NT2/D1 (cell line): ENCODE data around the gene RNF220.

Experiments used
- DNase-seq: peaks from one replicate; pipeline ENCODE4 v3.0.0-alpha.2; 2011; ENCODE audit warnings: low read depth, low spot score
- H3K27me3 ChIP-seq: 2 replicates; pipeline ENCODE4 v1.6.0; 2011; ENCODE audit warnings: mild to moderate bottlenecking; ENCODE audit not compliant: insufficient read length, insufficient read depth
- H3K36me3 ChIP-seq: 2 replicates; pipeline ENCODE4 v1.6.1; 2011; ENCODE audit warnings: mild to moderate bottlenecking, low read length, mixed read lengths; ENCODE audit not compliant: insufficient read depth, insufficient read length
- H3K4me1 ChIP-seq: 2 replicates; pipeline ENCODE4 v1.5.1; 2011; ENCODE audit not compliant: insufficient read depth, insufficient read length
- H3K4me3 ChIP-seq: 2 replicates; pipeline ENCODE4 v1.5.1; 2011; ENCODE audit warnings: low read depth; ENCODE audit not compliant: insufficient read length
- H3K9ac ChIP-seq: 2 replicates; pipeline ENCODE4 v1.6.0; 2011; ENCODE audit warnings: low read depth; ENCODE audit not compliant: insufficient read length
- H3K9me3 ChIP-seq: 2 replicates; pipeline ENCODE4 v1.5.1; 2011; ENCODE audit warnings: mild to moderate bottlenecking, low read length; ENCODE audit not compliant: insufficient read depth
- SUZ12 ChIP-seq: IDR thresholded peaks from 2 replicates; pipeline ENCODE4 v1.6.1; 2011; ENCODE audit not compliant: insufficient read length, insufficient read depth; ENCODE audit errors: extremely low read depth
- YY1 ChIP-seq: IDR thresholded peaks from 2 replicates; pipeline ENCODE4 v1.6.1; 2011; ENCODE audit not compliant: insufficient read length, insufficient read depth
- ZNF274 ChIP-seq: IDR thresholded peaks from 2 replicates; pipeline ENCODE4 v1.6.1; 2011; ENCODE audit warnings: mild to moderate bottlenecking, low read depth, low read length

Gene RNF220

DNA sequence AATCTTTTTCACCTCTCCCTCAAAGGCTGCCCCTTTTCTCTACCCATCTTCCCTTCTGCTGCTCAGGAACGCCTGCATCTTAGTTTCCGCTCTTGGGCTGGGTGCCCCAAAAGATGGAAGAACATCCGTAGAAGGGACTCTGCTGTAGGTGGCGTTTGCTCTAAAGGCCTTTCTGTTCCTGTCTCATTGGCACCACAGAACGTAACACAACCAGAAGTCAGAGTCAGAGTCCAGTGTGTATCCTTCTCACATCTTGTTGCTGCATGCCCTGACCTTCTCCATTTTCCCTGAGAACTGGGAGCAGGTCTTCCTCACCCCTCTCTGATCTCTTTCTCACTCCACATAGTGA is 103.3 kb downstream of the RNF220 start:
- H3K36me3 ChIP-seq, result no peaks in the 10 kb centered on the region
- H3K9ac ChIP-seq, result no peak overlapping the region
- peaks cover 41% of the 10 kb centered on the region for H3K4me1 ChIP-seq
- TF ChIP-seq ZNF274, result no peak
- no peak for TF ChIP-seq SUZ12
- no peak for TF ChIP-seq YY1
- no peak overlapping the region for H3K4me3 ChIP-seq
- H3K27me3 ChIP-seq, result peaks cover 62% of the 10 kb centered on the region
- no peak for DNase-seq
- no peaks in the 10 kb centered on the region for H3K9me3 ChIP-seq

DNA sequence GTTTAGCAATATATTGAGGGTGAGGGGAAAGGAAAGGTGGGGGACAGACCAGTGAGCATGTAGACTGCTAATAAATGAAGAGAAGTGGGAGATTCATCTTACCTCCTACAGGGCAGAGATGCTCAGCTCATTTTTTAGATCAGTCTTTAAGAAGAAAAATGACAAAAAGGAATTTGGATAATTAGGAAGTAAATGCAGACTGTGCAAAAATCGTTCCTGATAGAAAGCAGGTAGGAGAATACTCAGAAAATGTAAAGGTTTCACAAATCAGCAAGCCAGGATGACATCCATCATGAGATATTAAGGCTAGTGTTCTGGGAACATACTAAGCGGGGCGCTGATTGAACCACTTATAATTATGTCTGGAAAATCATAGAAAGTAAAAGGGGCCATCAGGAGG is 106.3 kb downstream of the RNF220 start:
- H3K9ac ChIP-seq, result no peak overlapping the region
- no peaks in the 10 kb centered on the region for H3K9me3 ChIP-seq
- H3K27me3 ChIP-seq, result peaks cover 55% of the 10 kb centered on the region
- H3K36me3 ChIP-seq, result no peaks in the 10 kb centered on the region
- no peak overlapping the region for H3K4me3 ChIP-seq
- TF ChIP-seq YY1 (no peak), ZNF274 (no peak), SUZ12 (no peak)
- peaks cover 30% of the 10 kb centered on the region for H3K4me1 ChIP-seq
- DNase-seq, result no peak

DNA sequence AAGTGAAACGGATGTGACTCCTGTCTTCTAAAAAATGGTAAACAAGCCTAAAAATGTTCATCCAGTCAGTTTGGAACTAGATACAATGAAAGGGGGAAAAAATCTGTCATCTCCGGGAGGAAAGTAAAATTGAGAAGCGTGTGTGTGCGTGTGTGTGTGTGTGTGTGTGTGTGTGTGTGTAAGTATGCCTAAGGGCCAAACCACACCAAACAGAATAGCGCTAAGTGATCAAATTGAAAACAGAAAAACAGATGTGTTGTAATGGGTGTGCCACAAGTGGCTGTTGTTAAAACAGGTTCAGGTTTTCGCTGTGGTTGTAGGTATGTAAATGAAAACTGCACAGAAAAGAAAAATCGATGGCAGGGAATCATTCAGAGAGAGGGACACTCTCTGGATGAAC is 106.7 kb downstream of the RNF220 start:
- Histone ChIP-seq H3K9ac (no peak overlapping the region), H3K27me3 (peaks cover 55% of the 10 kb centered on the region), H3K4me1 (peaks cover 26% of the 10 kb centered on the region), H3K36me3 (no peaks in the 10 kb centered on the region), H3K4me3 (no peak overlapping the region), H3K9me3 (no peaks in the 10 kb centered on the region)
- DNase-seq, result no peak
- TF ChIP-seq YY1 (no peak), ZNF274 (no peak), SUZ12 (no peak)

DNA sequence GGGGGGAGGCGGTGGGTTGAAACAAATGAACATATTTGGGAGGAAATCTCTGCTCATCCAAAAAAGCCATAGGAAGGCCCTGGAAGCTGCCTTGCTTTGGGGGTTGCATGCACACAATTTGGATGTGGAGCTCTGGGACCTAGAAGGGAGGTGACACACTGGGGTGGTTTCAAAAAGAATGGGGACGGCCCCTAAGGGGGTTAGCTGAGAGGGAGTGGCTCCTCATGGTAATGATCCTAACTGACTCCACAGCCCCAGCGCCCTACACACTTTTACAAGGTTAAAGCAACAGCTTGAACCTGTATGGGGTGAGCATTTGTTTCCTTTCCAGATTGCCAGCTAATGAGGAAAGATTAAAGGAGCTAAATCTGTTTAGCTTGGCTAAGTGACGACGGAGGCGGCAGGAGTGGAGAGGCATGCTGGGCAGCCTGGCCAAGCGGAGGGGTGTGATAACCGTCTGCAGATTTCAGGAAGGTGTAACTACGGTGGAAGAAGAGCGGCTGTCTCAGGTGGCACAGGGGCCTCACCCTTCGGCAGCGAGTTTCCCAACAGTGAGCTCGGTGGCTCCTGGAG is 107.3 kb downstream of the RNF220 start:
- Histone ChIP-seq H3K4me3 (no peak overlapping the region), H3K27me3 (peaks cover 56% of the 10 kb centered on the region), H3K9ac (no peak overlapping the region), H3K4me1 (peaks cover 22% of the 10 kb centered on the region), H3K9me3 (no peaks in the 10 kb centered on the region), H3K36me3 (no peaks in the 10 kb centered on the region)
- TF ChIP-seq YY1, result no peak
- TF ChIP-seq ZNF274, result no peak
- no peak for TF ChIP-seq SUZ12
- no peak for DNase-seq

DNA sequence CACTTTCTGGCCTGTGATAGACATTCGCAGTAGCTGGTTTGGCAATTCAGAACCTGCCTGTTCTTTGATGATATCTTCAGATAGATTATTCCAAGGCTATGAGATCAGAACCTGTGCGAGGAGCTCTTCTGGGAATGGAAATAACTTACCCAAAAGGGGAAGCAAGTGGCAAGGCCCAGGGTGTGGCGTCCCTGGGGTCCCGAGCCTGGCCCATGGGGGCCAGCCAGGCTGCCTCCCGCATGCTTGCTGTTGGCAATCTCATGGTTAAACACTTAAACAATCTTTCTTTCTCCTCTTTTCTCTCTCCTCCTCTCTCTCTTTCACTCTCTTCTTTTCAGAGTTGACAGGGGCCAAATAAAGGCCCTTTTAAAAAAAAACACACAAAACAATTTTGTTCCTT is 108.1 kb downstream of the RNF220 start:
- Histone ChIP-seq H3K27me3 (peaks cover 51% of the 10 kb centered on the region), H3K4me3 (no peak overlapping the region), H3K9ac (no peak overlapping the region), H3K4me1 (peaks cover 17% of the 10 kb centered on the region), H3K9me3 (no peaks in the 10 kb centered on the region), H3K36me3 (no peaks in the 10 kb centered on the region)
- TF ChIP-seq SUZ12, result no peak
- no peak for TF ChIP-seq ZNF274
- TF ChIP-seq YY1, result no peak
- DNase-seq, result no peak

DNA sequence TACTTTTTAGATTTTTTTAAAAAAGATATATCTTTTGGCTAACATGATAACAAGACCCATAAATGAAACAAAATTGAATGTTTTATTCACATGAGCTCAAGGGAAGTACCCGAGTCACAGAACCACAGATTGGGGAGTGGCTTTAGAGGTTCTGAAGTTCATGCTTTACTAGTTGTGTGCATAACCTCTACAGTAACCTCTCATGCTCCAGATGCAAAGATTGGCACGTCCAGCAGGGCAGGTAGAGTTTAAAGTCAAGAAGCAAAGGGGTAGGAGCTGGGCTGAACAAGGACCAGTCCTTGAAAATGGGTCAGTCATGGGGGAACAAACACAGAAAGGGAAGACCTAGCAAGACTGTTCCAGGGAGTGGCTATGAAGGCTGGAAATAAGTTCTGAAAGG is 109.6 kb downstream of the RNF220 start:
- H3K4me3 ChIP-seq, result no peak overlapping the region
- no peak for DNase-seq

DNA sequence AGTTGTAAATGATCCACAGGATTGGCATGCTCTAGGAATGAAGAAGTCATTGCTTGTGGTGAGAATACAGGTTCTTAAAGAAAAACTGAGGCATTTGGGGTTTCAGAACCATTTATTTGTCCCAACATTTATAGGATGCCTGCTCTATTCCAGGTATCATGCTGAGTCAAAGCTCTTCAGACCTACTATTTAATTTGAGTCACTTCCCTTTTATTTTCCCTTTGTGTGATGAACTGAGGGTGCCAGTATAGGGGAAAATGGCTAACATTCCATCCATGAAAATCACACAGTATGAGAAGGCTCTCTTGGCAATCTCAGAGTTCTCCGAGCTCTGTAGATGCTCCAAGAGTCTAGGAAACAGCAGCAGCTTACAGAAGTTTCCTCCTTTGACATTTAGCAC is 110.4 kb downstream of the RNF220 start:
- Histone ChIP-seq H3K36me3 (no peaks in the 10 kb centered on the region), H3K4me3 (no peak overlapping the region), H3K27me3 (peaks cover 39% of the 10 kb centered on the region), H3K9me3 (no peaks in the 10 kb centered on the region), H3K4me1 (peaks cover 7% of the 10 kb centered on the region), H3K9ac (no peak overlapping the region)
- no peak for DNase-seq
- TF ChIP-seq YY1 (no peak), ZNF274 (no peak), SUZ12 (no peak)

More for the DNA sequence above, 109.6 kb downstream of the RNF220 start:
- no peaks in the 10 kb centered on the region for H3K9me3 ChIP-seq
- peaks cover 42% of the 10 kb centered on the region for H3K27me3 ChIP-seq
- TF ChIP-seq SUZ12, result no peak
- H3K4me1 ChIP-seq, result peaks cover 11% of the 10 kb centered on the region
- H3K9ac ChIP-seq, result no peak overlapping the region
- H3K36me3 ChIP-seq, result no peaks in the 10 kb centered on the region
